Esophagus squamous epithelium (tissue), 5 donors: ENCODE measurements around the gene C2CD2. TPM values are rescaled to one million over a fixed set of nuclear protein-coding genes. Genes with fewer than 3 reads are reported as not detected.

Source experiments
- DNase-seq: peaks from one replicate; lab custom pipeline; 2025; lab: John Stamatoyannopoulos, UW
- H3K27ac ChIP-seq, 4 donors: fragments of 200-600 bp; sonication (generic); one replicate each; pipeline ENCODE4 v1.5.1; 2016 to 2019; ENCODE audit warnings: mild to moderate bottlenecking in 1 of 4
- H3K27me3 ChIP-seq, 4 donors: fragments of 200-600 bp; sonication (generic); 1 replicate in 3 of 4; 2 replicates in 1 of 4; pipeline versions ENCODE4 v1.5.1 to v1.6.0; 2017 to 2021; ENCODE audit warnings: antibody characterized with exemption in 1 of 4
- H3K36me3 ChIP-seq, 3 donors: fragments of 200-600 bp; sonication (generic); one replicate each; pipeline ENCODE4 v1.5.1; 2016 to 2019
- H3K4me1 ChIP-seq, 3 donors: fragments of 200-600 bp; sonication (generic); one replicate each; pipeline ENCODE4 v1.5.1; 2017 to 2019
- H3K4me3 ChIP-seq, 4 donors: fragments of 200-600 bp; sonication (generic); 1 replicate in 3 of 4; 2 replicates in 1 of 4; pipeline ENCODE4 v1.5.1; 2016 to 2019; ENCODE audit warnings: mild to moderate bottlenecking in 2 of 4, moderate library complexity in 1 of 4
- H3K9me3 ChIP-seq, 3 donors: fragments of 200-600 bp; sonication (generic); one replicate each; pipeline ENCODE4 v1.5.1; 2016 to 2019
- CTCF ChIP-seq, 6 experiments: fragments of 450-650 bp in 4 of 6; fragments of 200-600 bp in 2 of 6; sonication (generic) in 2 of 6; IDR thresholded peaks; one replicate each; pipeline ENCODE4 v1.5.1; 2016 to 2019; ENCODE audit warnings: antibody characterized with exemption in 6 of 6, mild to moderate bottlenecking in 4 of 6, moderate library complexity in 4 of 6
- POLR2A ChIP-seq, 4 donors: fragments of 450-650 bp; IDR thresholded peaks; one replicate each; pipeline ENCODE4 v1.6.1; 2017; ENCODE audit warnings: antibody characterized with exemption in 4 of 4, mild to moderate bottlenecking in 4 of 4, moderate library complexity in 3 of 4
- WGBS, 2 donors: methylation state at CpG; one replicate each; pipeline ENCODE4 v1.1.5; 2018; 5-methylcytosine and 5-hydroxymethylcytosine counted together
- intact Hi-C: fragments of 100-400 bp; cut with DNase I; formaldehyde crosslinking; loops from one replicate; pipeline ENCODE4 v1.15.0; 2022
- total RNA-seq, 4 donors: library from RNA; depleted of rRNA; stranded (reverse); fragments of >200 nt; gene quantifications; one replicate each; pipeline ENCODE4 v1.1.0, GENCODE V29; 2016
- donor health status: DM: yes; HTN: yes; CAD: no.

Gene C2CD2
- total RNA-seq, 4 donors from 2014 or later, result 13.6 to 21.2 (median 15.6) TPM

- no peak for DNase-seq
- TF ChIP-seq CTCF (IDR thresholded peaks at IDR 0.05), result no peak
- no peak for TF ChIP-seq POLR2A (IDR thresholded peaks at IDR 0.05)
- intact Hi-C loops, result no loop called here
These were observed 87.5 kb downstream of the C2CD2 start for GRCh38 chr21:41866274-41866809.

GRCh38 chr21:41865002-41865777 lies 88.6 kb downstream of the C2CD2 start:
- peaks cover 0 to 4% (median 2%) of the 10 kb centered on the region in 3 donors for H3K4me1 ChIP-seq
- peaks cover 0 to 1% (median 0%) of the 10 kb centered on the region in 3 donors for H3K36me3 ChIP-seq
- H3K27me3 ChIP-seq, result no peaks in the 10 kb centered on the region
- H3K9me3 ChIP-seq, result no peaks in the 10 kb centered on the region
- 83 to 87% methylated on average over 13 to 15 of the region's 15 CpGs for WGBS, 2 donors
- no peak for DNase-seq
- H3K27ac ChIP-seq, result no peak overlapping the region
- intact Hi-C loops, result no loop called here
- no peak for TF ChIP-seq CTCF (IDR thresholded peaks at IDR 0.05)
- no peak overlapping the region for H3K4me3 ChIP-seq

More at GRCh38 chr21:41866274-41866809, 87.5 kb downstream of the C2CD2 start:
- H3K9me3 ChIP-seq, result no peaks in the 10 kb centered on the region
- H3K36me3 ChIP-seq, result peaks cover 0 to under 1% (median 0%) of the 10 kb centered on the region in 3 donors
- no peaks in the 10 kb centered on the region for H3K27me3 ChIP-seq
- 67 to 82% methylated on average over 7 to 9 of the region's 11 CpGs for WGBS, 2 donors
- H3K4me3 ChIP-seq, result no peak overlapping the region
- H3K4me1 ChIP-seq, result peaks cover 0 to 4% (median 2%) of the 10 kb centered on the region in 3 donors
- H3K27ac ChIP-seq, result no peak overlapping the region

GRCh38 chr21:41864311-41865001 lies 89.4 kb downstream of the C2CD2 start:
- no peak for TF ChIP-seq POLR2A (IDR thresholded peaks at IDR 0.05)
- TF ChIP-seq CTCF (IDR thresholded peaks at IDR 0.05), result no peak
- peaks cover 0 to 8% (median 0%) of the 10 kb centered on the region in 3 donors for H3K36me3 ChIP-seq
- H3K27ac ChIP-seq, result no peak overlapping the region
- H3K4me1 ChIP-seq, result peaks cover 0 to 4% (median 2%) of the 10 kb centered on the region in 3 donors
- no peaks in the 10 kb centered on the region for H3K27me3 ChIP-seq
- 89% methylated on average over 7 to 10 of the region's 10 CpGs for WGBS, 2 donors
- intact Hi-C loops, result no loop called here
- no peaks in the 10 kb centered on the region for H3K9me3 ChIP-seq
- no peak for DNase-seq
- no peak overlapping the region for H3K4me3 ChIP-seq

DNA sequence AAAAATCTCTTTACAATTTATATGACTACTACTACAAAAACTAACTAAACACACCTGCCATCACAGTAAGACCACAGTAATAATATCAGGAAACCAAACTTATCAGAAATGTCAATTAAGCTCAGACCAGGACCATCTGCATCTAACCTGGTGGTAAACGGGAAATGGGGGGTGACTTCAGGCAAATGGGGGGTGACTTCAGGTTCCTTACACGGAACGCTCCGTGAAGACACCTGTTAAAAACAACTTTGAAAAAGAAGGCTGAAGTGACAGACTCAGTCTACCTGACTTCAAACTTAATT lies 90.4 kb downstream of the C2CD2 start:
- H3K9me3 ChIP-seq, result no peaks in the 10 kb centered on the region
- TF ChIP-seq POLR2A (IDR thresholded peaks at IDR 0.05) (no peak), CTCF (IDR thresholded peaks at IDR 0.05) (no peak)
- intact Hi-C loops, result no loop called here

GRCh38 chr21:41861987-41862386 lies 91.8 kb downstream of the C2CD2 start:
- H3K9me3 ChIP-seq, result no peaks in the 10 kb centered on the region
- H3K27ac ChIP-seq, result no peak overlapping the region
- H3K4me1 ChIP-seq, result peaks cover 0 to 4% (median 2%) of the 10 kb centered on the region in 3 donors
- TF ChIP-seq CTCF (IDR thresholded peaks at IDR 0.05) (no peak), POLR2A (IDR thresholded peaks at IDR 0.05) (no peak)
- H3K27me3 ChIP-seq, result no peaks in the 10 kb centered on the region
- no peak for DNase-seq
- intact Hi-C loops, result no loop called here
- H3K4me3 ChIP-seq, result no peak overlapping the region
- WGBS, 2 donors, result 89 to 94% methylated on average over 10 to 17 of the region's 17 CpGs
- H3K36me3 ChIP-seq, result peaks cover 5 to 33% (median 5%) of the 10 kb centered on the region in 3 donors

More for the DNA sequence above, 90.4 kb downstream of the C2CD2 start:
- Histone ChIP-seq H3K27me3 (no peaks in the 10 kb centered on the region), H3K27ac (no peak overlapping the region), H3K36me3 (peaks cover 5 to 19% (median 5%) of the 10 kb centered on the region in 3 donors), H3K4me3 (no peak overlapping the region), H3K4me1 (peaks cover 0 to 4% (median 2%) of the 10 kb centered on the region in 3 donors)
- no peak for DNase-seq
- 81 to 82% methylated on average over 4 of the region's 4 CpGs for WGBS, 2 donors
